ENCODE data around the gene PLEKHG7.
"Not testable (repeated sequence)": the region's sequence is repeated elsewhere in the genome, so short reads cannot be mapped to it uniquely, and the experiment has no call there.

The PLEKHG7 gene

GRCh38 chr12:92769124-92769901 is 66.5 kb downstream of the PLEKHG7 start:
- H3K27me3 ChIP-seq (ENCODE audit: insufficient read depth, low read length), result no peaks in the 10 kb centered on the region
- no peak overlapping the region for H2AFZ ChIP-seq (ENCODE audit: low read length, unreplicated experiment)
- no peak overlapping the region for H3K4me3 ChIP-seq (ENCODE audit: low read depth, low read length)
- no peaks in the 10 kb centered on the region for H3K79me2 ChIP-seq (ENCODE audit: control insufficient read depth, insufficient read depth, low read length, unreplicated experiment)
- no peaks in the 10 kb centered on the region for H3K36me3 ChIP-seq (ENCODE audit: insufficient read depth, low read length)
- peaks cover 17% of the 10 kb centered on the region for H3K4me1 ChIP-seq (ENCODE audit: control insufficient read depth, insufficient read depth, low read length, unreplicated experiment)
- H3K27ac ChIP-seq (ENCODE audit: low read depth, low read length), result no peak overlapping the region

GRCh38 chr12:92771001-92771400 is 68.2 kb downstream of the PLEKHG7 start:
- no peaks in the 10 kb centered on the region for H3K27me3 ChIP-seq (ENCODE audit: insufficient read depth, low read length)
- no peaks in the 10 kb centered on the region for H3K36me3 ChIP-seq (ENCODE audit: insufficient read depth, low read length)
- H2AFZ ChIP-seq (ENCODE audit: low read length, unreplicated experiment), result no peak overlapping the region
- H3K4me1 ChIP-seq (ENCODE audit: control insufficient read depth, insufficient read depth, low read length, unreplicated experiment), result peaks cover 17% of the 10 kb centered on the region
- H3K27ac ChIP-seq (ENCODE audit: low read depth, low read length), result no peak overlapping the region
- no peak overlapping the region for H3K4me3 ChIP-seq (ENCODE audit: low read depth, low read length)
- no peaks in the 10 kb centered on the region for H3K79me2 ChIP-seq (ENCODE audit: control insufficient read depth, insufficient read depth, low read length, unreplicated experiment)

GRCh38 chr12:92775416-92775815 is 72.6 kb downstream of the PLEKHG7 start:
- no peak overlapping the region for H3K4me3 ChIP-seq (ENCODE audit: low read depth, low read length)
- no peak overlapping the region for H2AFZ ChIP-seq (ENCODE audit: low read length, unreplicated experiment)
- H3K36me3 ChIP-seq (ENCODE audit: insufficient read depth, low read length), result peaks cover 13% of the 10 kb centered on the region
- no peaks in the 10 kb centered on the region for H3K79me2 ChIP-seq (ENCODE audit: control insufficient read depth, insufficient read depth, low read length, unreplicated experiment)
- no peaks in the 10 kb centered on the region for H3K27me3 ChIP-seq (ENCODE audit: insufficient read depth, low read length)
- H3K4me1 ChIP-seq (ENCODE audit: control insufficient read depth, insufficient read depth, low read length, unreplicated experiment), result peaks cover 7% of the 10 kb centered on the region
- H3K27ac ChIP-seq (ENCODE audit: low read depth, low read length), result no peak overlapping the region

- Histone ChIP-seq H3K4me3 (ENCODE audit: low read depth, low read length) (no peak overlapping the region), H2AFZ (ENCODE audit: low read length, unreplicated experiment) (no peak overlapping the region), H3K27me3 (ENCODE audit: insufficient read depth, low read length) (no peaks in the 10 kb centered on the region), H3K27ac (ENCODE audit: low read depth, low read length) (no peak overlapping the region), H3K4me1 (ENCODE audit: control insufficient read depth, insufficient read depth, low read length, unreplicated experiment) (no peaks in the 10 kb centered on the region), H3K36me3 (ENCODE audit: insufficient read depth, low read length) (peaks cover 13% of the 10 kb centered on the region), H3K79me2 (ENCODE audit: control insufficient read depth, insufficient read depth, low read length, unreplicated experiment) (no peaks in the 10 kb centered on the region)
Measured at GRCh38 chr12:92778525-92778924, 75.7 kb downstream of the PLEKHG7 start.

GRCh38 chr12:92779902-92780301 is 77.1 kb downstream of the PLEKHG7 start:
- H3K36me3 ChIP-seq (ENCODE audit: insufficient read depth, low read length), result peaks cover 13% of the 10 kb centered on the region
- no peaks in the 10 kb centered on the region for H3K27me3 ChIP-seq (ENCODE audit: insufficient read depth, low read length)
- H3K4me3 ChIP-seq (ENCODE audit: low read depth, low read length), result no peak overlapping the region
- H3K27ac ChIP-seq (ENCODE audit: low read depth, low read length), result no peak overlapping the region
- no peaks in the 10 kb centered on the region for H3K79me2 ChIP-seq (ENCODE audit: control insufficient read depth, insufficient read depth, low read length, unreplicated experiment)
- no peak overlapping the region for H2AFZ ChIP-seq (ENCODE audit: low read length, unreplicated experiment)
- peaks cover 6% of the 10 kb centered on the region for H3K4me1 ChIP-seq (ENCODE audit: control insufficient read depth, insufficient read depth, low read length, unreplicated experiment)

GRCh38 chr12:92784356-92784755 is 81.6 kb downstream of the PLEKHG7 start:
- no peak overlapping the region for H3K4me3 ChIP-seq (ENCODE audit: low read depth, low read length)
- no peaks in the 10 kb centered on the region for H3K36me3 ChIP-seq (ENCODE audit: insufficient read depth, low read length)
- no peaks in the 10 kb centered on the region for H3K79me2 ChIP-seq (ENCODE audit: control insufficient read depth, insufficient read depth, low read length, unreplicated experiment)
- peaks cover 6% of the 10 kb centered on the region for H3K4me1 ChIP-seq (ENCODE audit: control insufficient read depth, insufficient read depth, low read length, unreplicated experiment)
- no peak overlapping the region for H3K27ac ChIP-seq (ENCODE audit: low read depth, low read length)
- H2AFZ ChIP-seq (ENCODE audit: low read length, unreplicated experiment), result no peak overlapping the region
- H3K27me3 ChIP-seq (ENCODE audit: insufficient read depth, low read length), result no peaks in the 10 kb centered on the region

GRCh38 chr12:92784797-92785562 is 82.2 kb downstream of the PLEKHG7 start:
- no peaks in the 10 kb centered on the region for H3K27me3 ChIP-seq (ENCODE audit: insufficient read depth, low read length)
- peaks cover 6% of the 10 kb centered on the region for H3K4me1 ChIP-seq (ENCODE audit: control insufficient read depth, insufficient read depth, low read length, unreplicated experiment)
- no peak overlapping the region for H3K27ac ChIP-seq (ENCODE audit: low read depth, low read length)
- no peaks in the 10 kb centered on the region for H3K79me2 ChIP-seq (ENCODE audit: control insufficient read depth, insufficient read depth, low read length, unreplicated experiment)
- no peak overlapping the region for H3K4me3 ChIP-seq (ENCODE audit: low read depth, low read length)
- H2AFZ ChIP-seq (ENCODE audit: low read length, unreplicated experiment), result no peak overlapping the region
- no peaks in the 10 kb centered on the region for H3K36me3 ChIP-seq (ENCODE audit: insufficient read depth, low read length)

- Histone ChIP-seq H3K4me3 (ENCODE audit: low read depth, low read length) (no peak overlapping the region), H3K27me3 (ENCODE audit: insufficient read depth, low read length) (no peaks in the 10 kb centered on the region), H3K27ac (ENCODE audit: low read depth, low read length) (no peak overlapping the region), H3K36me3 (ENCODE audit: insufficient read depth, low read length) (no peaks in the 10 kb centered on the region), H2AFZ (ENCODE audit: low read length, unreplicated experiment) (no peak overlapping the region), H3K79me2 (ENCODE audit: control insufficient read depth, insufficient read depth, low read length, unreplicated experiment) (no peaks in the 10 kb centered on the region), H3K4me1 (ENCODE audit: control insufficient read depth, insufficient read depth, low read length, unreplicated experiment) (peaks cover 6% of the 10 kb centered on the region)
Measured at GRCh38 chr12:92785563-92785950, 82.8 kb downstream of the PLEKHG7 start.

GRCh38 chr12:92786045-92786444 is 83.3 kb downstream of the PLEKHG7 start:
- Histone ChIP-seq H3K79me2 (ENCODE audit: control insufficient read depth, insufficient read depth, low read length, unreplicated experiment) (no peaks in the 10 kb centered on the region), H3K4me3 (ENCODE audit: low read depth, low read length) (no peak overlapping the region), H3K27ac (ENCODE audit: low read depth, low read length) (no peak overlapping the region), H3K36me3 (ENCODE audit: insufficient read depth, low read length) (no peaks in the 10 kb centered on the region), H3K4me1 (ENCODE audit: control insufficient read depth, insufficient read depth, low read length, unreplicated experiment) (peaks cover 6% of the 10 kb centered on the region), H2AFZ (ENCODE audit: low read length, unreplicated experiment) (no peak overlapping the region), H3K27me3 (ENCODE audit: insufficient read depth, low read length) (no peaks in the 10 kb centered on the region)

- H3K79me2 ChIP-seq (ENCODE audit: control insufficient read depth, insufficient read depth, low read length, unreplicated experiment); H3K27me3 ChIP-seq (ENCODE audit: insufficient read depth, low read length); H2AFZ ChIP-seq (ENCODE audit: low read length, unreplicated experiment); H3K4me1 ChIP-seq (ENCODE audit: control insufficient read depth, insufficient read depth, low read length, unreplicated experiment); H3K4me3 ChIP-seq (ENCODE audit: low read depth, low read length); H3K27ac ChIP-seq (ENCODE audit: low read depth, low read length): not testable (repeated sequence)
- peaks cover 24% of the 10 kb centered on the region for H3K36me3 ChIP-seq (ENCODE audit: insufficient read depth, low read length)
Measured at GRCh38 chr12:92794356-92794755, 91.6 kb downstream of the PLEKHG7 start.

- Histone ChIP-seq H3K27ac (ENCODE audit: low read depth, low read length) (no peak overlapping the region), H3K4me3 (ENCODE audit: low read depth, low read length) (no peak overlapping the region), H2AFZ (ENCODE audit: low read length, unreplicated experiment) (no peak overlapping the region), H3K4me1 (ENCODE audit: control insufficient read depth, insufficient read depth, low read length, unreplicated experiment) (no peaks in the 10 kb centered on the region), H3K27me3 (ENCODE audit: insufficient read depth, low read length) (no peaks in the 10 kb centered on the region), H3K36me3 (ENCODE audit: insufficient read depth, low read length) (peaks cover 24% of the 10 kb centered on the region), H3K79me2 (ENCODE audit: control insufficient read depth, insufficient read depth, low read length, unreplicated experiment) (no peaks in the 10 kb centered on the region)
Measured at GRCh38 chr12:92794814-92795213, 92.0 kb downstream of the PLEKHG7 start.
